Upper lobe of left lung (tissue), 4 donors: ENCODE data around the gene CYP46A1.

Source experiments
- POLR2A ChIP-seq, 4 donors: fragments of 450-650 bp; IDR thresholded peaks; one replicate each; pipeline ENCODE4 v1.5.1; 2016 to 2017; ENCODE audit warnings: antibody characterized with exemption in 4 of 4, mild to moderate bottlenecking in 2 of 4
- POLR2AphosphoS5 ChIP-seq, 2 donors: sonication (generic); formaldehyde crosslinking; IDR thresholded peaks; one replicate each; pipeline ENCODE4 v1.5.1; 2017; ENCODE audit warnings: antibody characterized with exemption in 2 of 2
- TF ChIP-seq, protein P1 (sequence below), 6 experiments: fragments of 450-650 bp in 4 of 6; fragments of 200-600 bp in 2 of 6; sonication (generic) in 2 of 6; IDR thresholded peaks; one replicate each; pipeline ENCODE4 v1.5.1; 2016 to 2019; ENCODE audit warnings: antibody characterized with exemption in 6 of 6

GRCh38 chr14:99769123-99769522, 85.0 kb downstream of the CYP46A1 start:
- TF ChIP-seq, protein P1, sequence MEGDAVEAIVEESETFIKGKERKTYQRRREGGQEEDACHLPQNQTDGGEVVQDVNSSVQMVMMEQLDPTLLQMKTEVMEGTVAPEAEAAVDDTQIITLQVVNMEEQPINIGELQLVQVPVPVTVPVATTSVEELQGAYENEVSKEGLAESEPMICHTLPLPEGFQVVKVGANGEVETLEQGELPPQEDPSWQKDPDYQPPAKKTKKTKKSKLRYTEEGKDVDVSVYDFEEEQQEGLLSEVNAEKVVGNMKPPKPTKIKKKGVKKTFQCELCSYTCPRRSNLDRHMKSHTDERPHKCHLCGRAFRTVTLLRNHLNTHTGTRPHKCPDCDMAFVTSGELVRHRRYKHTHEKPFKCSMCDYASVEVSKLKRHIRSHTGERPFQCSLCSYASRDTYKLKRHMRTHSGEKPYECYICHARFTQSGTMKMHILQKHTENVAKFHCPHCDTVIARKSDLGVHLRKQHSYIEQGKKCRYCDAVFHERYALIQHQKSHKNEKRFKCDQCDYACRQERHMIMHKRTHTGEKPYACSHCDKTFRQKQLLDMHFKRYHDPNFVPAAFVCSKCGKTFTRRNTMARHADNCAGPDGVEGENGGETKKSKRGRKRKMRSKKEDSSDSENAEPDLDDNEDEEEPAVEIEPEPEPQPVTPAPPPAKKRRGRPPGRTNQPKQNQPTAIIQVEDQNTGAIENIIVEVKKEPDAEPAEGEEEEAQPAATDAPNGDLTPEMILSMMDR (IDR thresholded peaks at IDR 0.05), result no peak
- TF ChIP-seq POLR2A (IDR thresholded peaks at IDR 0.05), result no peak
- TF ChIP-seq POLR2AphosphoS5 (IDR thresholded peaks at IDR 0.05), result no peak
